Astrocyte of the cerebellum (primary cell): ENCODE results near the gene NPPB.
A peak's percentile ranks its signal among the peaks of the same experiment; 100 is the strongest.
"Not testable (repeated sequence)": the region's sequence is repeated elsewhere in the genome, so short reads cannot be mapped to it uniquely, and the experiment has no call there.

Source experiments
- DNase-seq: peaks from one replicate; pipeline ENCODE4 v3.0.0-alpha.2; 2011; ENCODE audit warnings: low read depth
- H3K4me3 ChIP-seq: 2 replicates; pipeline ENCODE4 v1.5.1; 2011; ENCODE audit warnings: mild to moderate bottlenecking, low read depth, low read length, moderate library complexity
- CTCF ChIP-seq: IDR thresholded peaks from 2 replicates; pipeline ENCODE4 v1.5.1; 2012; ENCODE audit warnings: low read length, low read depth, moderate library complexity, mild to moderate bottlenecking; ENCODE audit errors: missing control alignments
- in situ Hi-C: cut with HindIII; loops from 2 replicates; pipeline ENCODE4 v1.10.0; 2017; ENCODE audit warnings: low sequenced_read_pairs

NPPB gene

GRCh38 chr1:11898831-11899467 lies 40.2 kb upstream of the NPPB start:
- no peak for TF ChIP-seq CTCF
- DNase-seq, result no peak
- in situ Hi-C loops, result no loop called here
- H3K4me3 ChIP-seq, result no peak overlapping the region

GRCh38 chr1:11898086-11898785 lies 39.5 kb upstream of the NPPB start:
- H3K4me3 ChIP-seq, result no peak overlapping the region
- no peak for TF ChIP-seq CTCF
- DNase-seq, result no peak
- in situ Hi-C loops, result no loop called here

- DNase-seq, H3K4me3 ChIP-seq, in situ Hi-C loops: not testable (repeated sequence)
These were observed 35.8 kb upstream of the NPPB start for GRCh38 chr1:11894501-11894900.

- DNase-seq, result no peak
- no peak overlapping the region for H3K4me3 ChIP-seq
- in situ Hi-C loops, result no loop called here
- TF ChIP-seq CTCF, result peak; percentile 94
These were observed 35.1 kb upstream of the NPPB start for GRCh38 chr1:11893907-11894251.

GRCh38 chr1:11891433-11892186 lies 32.9 kb upstream of the NPPB start:
- DNase-seq, result no peak
- no peak for TF ChIP-seq CTCF
- in situ Hi-C loops, result no loop called here
- no peak overlapping the region for H3K4me3 ChIP-seq

GRCh38 chr1:11888877-11889208 lies 30.1 kb upstream of the NPPB start:
- H3K4me3 ChIP-seq, result no peak overlapping the region
- in situ Hi-C loops, result no loop called here
- no peak for DNase-seq
- no peak for TF ChIP-seq CTCF
